BJ (cell line): ENCODE measurements around the gene TMEM132E. TPM values are rescaled to one million over a fixed set of nuclear protein-coding genes. Genes with fewer than 3 reads are reported as not detected.
A peak's percentile ranks its signal among the peaks of the same experiment; 100 is the strongest.

Experiments
- CTCF ChIA-PET: fragments of 350-600 bp; formaldehyde crosslinking; extraction: SDS; loops from one replicate; lab custom pipeline; 2021; ENCODE audit warnings: antibody characterized with exemption, inconsistent platforms; lab: Yijun Ruan, JAX
- POLR2A ChIA-PET: fragments of 300-600 bp; sonication (Branson Sonifier 250); formaldehyde crosslinking; extraction: SDS; loops from one replicate; lab custom pipeline; 2021; ENCODE audit warnings: antibody characterized with exemption; lab: Charles Lee
- DNase-seq: peaks from one replicate; pipeline ENCODE4 v3.0.0-alpha.2; 2011; ENCODE audit warnings: low read depth
- H3K27me3 ChIP-seq: 2 replicates; pipeline ENCODE4 v1.6.0; 2011; ENCODE audit warnings: low read length; ENCODE audit not compliant: control insufficient read depth, insufficient read depth
- H3K36me3 ChIP-seq: 2 replicates; pipeline ENCODE4 v1.5.1; 2011; ENCODE audit warnings: low read length; ENCODE audit not compliant: control insufficient read depth, insufficient read depth
- H3K4me3 ChIP-seq: 2 replicates; pipeline ENCODE4 v1.5.1; 2011; ENCODE audit warnings: low read depth, mild to moderate bottlenecking, control low read depth, low read length
- CTCF ChIP-seq: IDR thresholded peaks from 2 replicates; pipeline ENCODE4 v1.5.1; 2011; ENCODE audit warnings: low read depth, mild to moderate bottlenecking, control low read depth, inconsistent platforms, low read length, moderate library complexity; ENCODE audit not compliant: insufficient read depth
- polyA plus RNA-seq: library from polyadenylated mRNA; depleted of rRNA; stranded (reverse); fragments of >200 nt; gene quantifications from 2 replicates; pipeline ENCODE4 v1.2.3, GENCODE V29; 2011

Gene TMEM132E
- polyA plus RNA-seq, 1 experiment = not detected

GRCh38 chr17:34562387-34562786 is 17.0 kb upstream of the TMEM132E start:
- POLR2A ChIA-PET = no interaction called here
- H3K27me3 ChIP-seq = peaks cover 1% of the 10 kb centered on the region; the same call in 1 of the 2 replicates
- DNase-seq = no peak
- H3K36me3 ChIP-seq = no peaks in the 10 kb centered on the region
- CTCF ChIA-PET = interaction anchor here (0.9 kb wide), 1 partner anchor 12 kb away, joined by 3 read pairs; no protein-coding TSS in a partner anchor
- peak; percentile 30 for TF ChIP-seq CTCF
- no peak overlapping the region for H3K4me3 ChIP-seq

- Histone ChIP-seq H3K27me3 (peaks cover 1% of the 10 kb centered on the region; the same call in 1 of the 2 replicates), H3K36me3 (no peaks in the 10 kb centered on the region), H3K4me3 (no peak overlapping the region)
- CTCF ChIA-PET = no interaction called here
- POLR2A ChIA-PET = no interaction called here
- DNase-seq = no peak
- TF ChIP-seq CTCF = no peak
Measured at GRCh38 chr17:34565713-34566112, 13.7 kb upstream of the TMEM132E start.

GRCh38 chr17:34566201-34566600 is 13.2 kb upstream of the TMEM132E start:
- DNase-seq = no peak
- Histone ChIP-seq H3K27me3 (peaks cover 3% of the 10 kb centered on the region), H3K36me3 (no peaks in the 10 kb centered on the region), H3K4me3 (no peak overlapping the region)
- ChIA-PET CTCF (no interaction called here), POLR2A (no interaction called here)
- TF ChIP-seq CTCF = no peak

- no peak for TF ChIP-seq CTCF
- DNase-seq = no peak
- no peaks in the 10 kb centered on the region for H3K36me3 ChIP-seq
- ChIA-PET CTCF (no interaction called here), POLR2A (no interaction called here)
- H3K27me3 ChIP-seq = peaks cover 3% of the 10 kb centered on the region
- no peak overlapping the region for H3K4me3 ChIP-seq
Measured at GRCh38 chr17:34566873-34567272, 12.5 kb upstream of the TMEM132E start.

GRCh38 chr17:34567691-34568465 is 11.5 kb upstream of the TMEM132E start:
- H3K27me3 ChIP-seq = peaks cover 3% of the 10 kb centered on the region
- no peaks in the 10 kb centered on the region for H3K36me3 ChIP-seq
- no peak for DNase-seq
- no peak overlapping the region for H3K4me3 ChIP-seq
- POLR2A ChIA-PET = no interaction called here
- no peak for TF ChIP-seq CTCF
- CTCF ChIA-PET = no interaction called here
